Measurements from ENCODE around the gene USP37. TPM values are rescaled to one million over a fixed set of nuclear protein-coding genes. Genes with fewer than 3 reads are reported as not detected.

The USP37 gene
- total RNA-seq, 1 donor from 2014 or later, result 25.5 TPM

DNA sequence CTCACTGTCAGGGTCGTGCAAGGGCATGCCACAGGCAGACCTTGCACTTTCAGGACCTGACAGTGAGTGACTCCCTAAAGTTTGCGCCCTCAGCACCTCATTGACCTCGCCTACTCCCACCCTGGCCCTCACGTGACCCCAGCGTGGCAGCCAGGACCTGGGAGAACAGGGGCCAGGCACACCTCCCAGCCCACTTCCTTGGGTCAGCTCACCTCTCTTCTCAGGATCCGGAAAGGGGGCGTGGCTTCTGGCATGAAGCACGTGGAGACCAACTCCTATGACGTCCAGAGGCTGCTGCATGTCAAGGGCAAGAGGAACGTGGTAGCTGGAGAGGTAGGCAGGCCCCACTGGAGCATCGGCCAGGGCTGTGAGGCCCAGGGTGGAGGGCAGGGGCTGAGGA, 140.4 kb downstream of the USP37 start:
- Mint-ChIP-seq H3K27ac (no peak overlapping the region), H3K4me1 (ENCODE audit: low read depth) (peaks cover 4% of the 10 kb centered on the region), H3K4me3 (ENCODE audit: low read depth) (no peak overlapping the region), H3K9me3 (ENCODE audit: low read depth) (no peaks in the 10 kb centered on the region), H3K27me3 (no peaks in the 10 kb centered on the region), H3K36me3 (ENCODE audit: insufficient read depth) (peaks cover 32% of the 10 kb centered on the region)
- no peak for DNase-seq (ENCODE audit: low spot score, unreplicated experiment)
- TF ChIP-seq CTCF (IDR thresholded peaks at IDR 0.05; ENCODE audit: unreplicated experiment), result no peak

DNA sequence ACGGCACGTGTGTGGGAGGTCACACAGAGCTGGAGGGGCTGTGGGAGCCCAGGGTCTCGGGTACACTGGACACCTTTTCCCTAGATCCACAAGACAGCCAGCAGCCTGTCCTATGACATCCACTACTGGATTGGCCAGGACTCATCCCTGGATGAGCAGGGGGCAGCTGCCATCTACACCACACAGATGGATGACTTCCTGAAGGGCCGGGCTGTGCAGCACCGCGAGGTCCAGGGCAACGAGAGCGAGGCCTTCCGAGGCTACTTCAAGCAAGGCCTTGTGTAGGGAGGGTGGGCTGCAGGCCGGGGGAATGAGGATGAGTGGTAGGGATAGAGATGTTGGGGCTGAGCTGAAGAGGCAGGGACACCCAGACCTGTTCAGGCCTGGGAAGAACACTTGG, 142.6 kb downstream of the USP37 start:
- Mint-ChIP-seq H3K4me1 (ENCODE audit: low read depth) (peaks cover 21% of the 10 kb centered on the region), H3K9me3 (ENCODE audit: low read depth) (no peaks in the 10 kb centered on the region), H3K27me3 (no peaks in the 10 kb centered on the region), H3K27ac (peak overlapping the region; percentile 57), H3K4me3 (ENCODE audit: low read depth) (no peak overlapping the region), H3K36me3 (ENCODE audit: insufficient read depth) (peaks cover 25% of the 10 kb centered on the region)
- DNase-seq (ENCODE audit: low spot score, unreplicated experiment), result no peak
- TF ChIP-seq CTCF (IDR thresholded peaks at IDR 0.05; ENCODE audit: unreplicated experiment), result no peak

DNA sequence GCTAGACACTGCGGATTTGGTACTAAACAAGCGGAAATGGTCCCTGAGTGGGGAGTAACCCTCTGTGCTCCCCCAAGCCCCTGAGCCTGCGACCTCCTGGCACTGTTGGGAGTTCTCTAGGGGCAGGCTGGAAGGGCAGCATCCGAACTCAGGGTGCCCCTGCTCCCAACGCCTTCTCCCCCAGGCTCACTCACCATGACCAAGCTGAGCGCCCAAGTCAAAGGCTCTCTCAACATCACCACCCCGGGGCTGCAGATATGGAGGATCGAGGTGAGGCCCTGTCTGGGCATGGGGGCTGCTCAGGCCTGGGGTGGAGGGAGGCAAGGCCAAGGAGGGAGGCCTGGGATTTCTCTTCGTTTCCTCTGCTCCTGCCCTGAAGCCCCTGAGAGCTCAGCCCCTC, 144.6 kb downstream of the USP37 start:
- Mint-ChIP-seq H3K27ac (peak overlapping the region; percentile 10), H3K4me3 (ENCODE audit: low read depth) (no peak overlapping the region), H3K36me3 (ENCODE audit: insufficient read depth) (peaks cover 18% of the 10 kb centered on the region), H3K9me3 (ENCODE audit: low read depth) (no peaks in the 10 kb centered on the region), H3K27me3 (no peaks in the 10 kb centered on the region), H3K4me1 (ENCODE audit: low read depth) (peaks cover 33% of the 10 kb centered on the region)
- no peak for TF ChIP-seq CTCF (IDR thresholded peaks at IDR 0.05; ENCODE audit: unreplicated experiment)
- no peak for DNase-seq (ENCODE audit: low spot score, unreplicated experiment)

DNA sequence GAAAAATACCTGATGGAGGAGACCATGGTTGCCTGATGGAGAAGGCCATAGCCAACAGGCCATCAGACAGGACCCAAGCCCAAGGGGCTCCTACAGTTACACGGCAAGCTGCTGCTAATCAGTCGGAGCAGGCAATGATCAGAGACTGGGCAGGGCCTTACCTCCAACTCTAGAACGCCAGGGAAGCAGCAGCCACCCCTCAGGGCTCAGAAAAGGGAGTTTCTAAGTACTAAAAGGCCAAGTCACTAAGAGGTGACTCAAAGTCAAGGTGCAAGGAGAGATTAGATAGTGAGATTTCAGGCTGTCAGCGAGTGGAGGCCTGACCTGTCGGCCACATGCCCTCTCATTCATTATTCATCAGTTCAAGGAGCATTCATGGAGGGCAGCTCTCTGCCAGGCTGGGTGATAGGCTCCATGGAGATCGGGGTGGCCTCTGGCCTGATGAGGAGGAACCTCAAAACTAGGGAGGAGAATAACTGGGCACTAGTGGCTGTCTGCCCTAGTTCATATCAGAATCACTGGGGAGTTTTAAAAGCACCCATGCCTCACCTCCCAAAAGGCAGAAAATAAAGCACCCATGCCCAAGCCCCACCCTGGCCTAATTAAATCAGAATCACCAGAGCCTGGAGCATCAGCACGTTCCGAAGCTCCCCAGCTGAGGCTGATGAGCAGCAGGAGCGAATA, 145.6 kb downstream of the USP37 start:
- Mint-ChIP-seq H3K36me3 (ENCODE audit: insufficient read depth) (peaks cover 13% of the 10 kb centered on the region), H3K4me1 (ENCODE audit: low read depth) (peaks cover 37% of the 10 kb centered on the region), H3K4me3 (ENCODE audit: low read depth) (peak overlapping the region; percentile 35), H3K27me3 (no peaks in the 10 kb centered on the region), H3K27ac (peak overlapping the region; percentile 65), H3K9me3 (ENCODE audit: low read depth) (no peaks in the 10 kb centered on the region)
- TF ChIP-seq CTCF (IDR thresholded peaks at IDR 0.05; ENCODE audit: unreplicated experiment), result no peak
- no peak for DNase-seq (ENCODE audit: low spot score, unreplicated experiment)

GRCh38 chr2:218421027-218421426, 147.1 kb downstream of the USP37 start:
- H3K27ac Mint-ChIP-seq, result peak overlapping the region; percentile 77
- H3K36me3 Mint-ChIP-seq (ENCODE audit: insufficient read depth), result peaks cover 10% of the 10 kb centered on the region
- H3K4me3 Mint-ChIP-seq (ENCODE audit: low read depth), result peak overlapping the region; percentile 48
- no peak for TF ChIP-seq CTCF (IDR thresholded peaks at IDR 0.05; ENCODE audit: unreplicated experiment)
- no peaks in the 10 kb centered on the region for H3K27me3 Mint-ChIP-seq
- peaks cover 37% of the 10 kb centered on the region for H3K4me1 Mint-ChIP-seq (ENCODE audit: low read depth)
- no peak for DNase-seq (ENCODE audit: low spot score, unreplicated experiment)
- H3K9me3 Mint-ChIP-seq (ENCODE audit: low read depth), result no peaks in the 10 kb centered on the region

Measured in progenitor cell of endocrine pancreas (in vitro differentiated cells).